CD4-positive, CD25-positive, alpha-beta regulatory T cell (primary cell): ENCODE results near the gene CYB5A. TPM values are rescaled to one million over a fixed set of nuclear protein-coding genes. Genes with fewer than 3 reads are reported as not detected.

Source experiments
- ATAC-seq, 2 donors: fragments of 150-1000 bp; cut with Tn5 transposase; one replicate each; pipeline ENCODE4 v1.10.0; 2021; ENCODE audit warnings: low read depth in 2 of 2, moderate number of reproducible peaks in 2 of 2, moderate library complexity in 1 of 2
- DNase-seq, 3 donors: peaks; one replicate each; pipeline versions ENCODE4 v3.0.0 to v3.0.0-alpha.2; 2012 to 2022; ENCODE audit warnings: mixed read lengths in 1 of 3
- H3K27ac ChIP-seq: one replicate; pipeline ENCODE4 v1.7.0; 2013; ENCODE audit warnings: mild to moderate bottlenecking, low read length; ENCODE audit not compliant: insufficient read depth, poor library complexity, severe bottlenecking
- H3K27me3 ChIP-seq: one replicate; pipeline ENCODE4 v1.7.0; 2013; ENCODE audit warnings: low read length; ENCODE audit not compliant: control insufficient read depth, insufficient read depth
- H3K36me3 ChIP-seq: one replicate; pipeline ENCODE4 v1.7.0; 2013; ENCODE audit warnings: mild to moderate bottlenecking, low read length, moderate library complexity; ENCODE audit not compliant: control insufficient read depth, insufficient read depth
- H3K4me1 ChIP-seq: 2 replicates; pipeline ENCODE4 v1.7.0; 2013; ENCODE audit warnings: mild to moderate bottlenecking, low read length; ENCODE audit not compliant: insufficient read depth, control insufficient read depth, poor library complexity, severe bottlenecking
- H3K4me3 ChIP-seq: one replicate; pipeline ENCODE4 v1.7.0; 2013; ENCODE audit warnings: low read depth, mild to moderate bottlenecking, low read length, moderate library complexity
- H3K9me3 ChIP-seq, 2 experiments: 1 replicate in 1 of 2; 2 replicates in 1 of 2; pipeline ENCODE4 v1.7.0; 2013; ENCODE audit warnings: low read length in 2 of 2, mild to moderate bottlenecking in 1 of 2, moderate library complexity in 1 of 2; ENCODE audit not compliant: control insufficient read depth in 2 of 2
- H3K27ac Mint-ChIP-seq, 3 donors: one replicate each; pipeline ENCODE4 v1.8.0; 2020 to 2022; ENCODE audit warnings: mild to moderate bottlenecking in 3 of 3, mixed read lengths in 3 of 3, moderate library complexity in 2 of 3
- H3K27me3 Mint-ChIP-seq: one replicate; pipeline ENCODE4 v1.8.0; 2022; ENCODE audit warnings: mild to moderate bottlenecking, mixed read lengths
- H3K36me3 Mint-ChIP-seq: one replicate; pipeline ENCODE4 v1.8.0; 2020; ENCODE audit warnings: mixed read lengths
- H3K4me1 Mint-ChIP-seq, 4 donors: one replicate each; pipeline ENCODE4 v1.8.0; 2020 to 2022; ENCODE audit warnings: mixed read lengths in 4 of 4, mild to moderate bottlenecking in 1 of 4
- H3K4me3 Mint-ChIP-seq, 4 donors: one replicate each; pipeline ENCODE4 v1.8.0; 2020 to 2022; ENCODE audit warnings: mild to moderate bottlenecking in 4 of 4, mixed read lengths in 4 of 4, moderate library complexity in 3 of 4
- H3K9me3 Mint-ChIP-seq, 7 donors: one replicate each; pipeline ENCODE4 v1.8.0; 2020 to 2022; ENCODE audit warnings: mixed read lengths in 7 of 7, mild to moderate bottlenecking in 3 of 7, moderate library complexity in 2 of 7
- polyA plus RNA-seq, 4 donors: library from polyadenylated mRNA; unstranded; fragments of 300-500 nt; fragmentation: Illumina TruSeq; gene quantifications; one replicate each; pipeline ENCODE4 v1.2.3, GENCODE V29; 2021
- total RNA-seq: library from RNA; stranded (reverse); gene quantifications from one replicate; pipeline ENCODE4 v1.2.3, GENCODE V29; 2022

CYB5A gene
- total and polyA plus RNA-seq, 5 donors from 2014 or later: 11.1 to 54.3 (median 49.8) TPM

- DNase-seq: no peak
- no peaks in the 10 kb centered on the region for H3K36me3 ChIP-seq
- H3K27ac Mint-ChIP-seq: no peak overlapping the region
- no peak overlapping the region for H3K4me3 Mint-ChIP-seq
- no peaks in the 10 kb centered on the region for H3K36me3 Mint-ChIP-seq
- peaks cover 2% of the 10 kb centered on the region for H3K27me3 ChIP-seq
- no peaks in the 10 kb centered on the region for H3K4me1 Mint-ChIP-seq
- H3K27me3 Mint-ChIP-seq: no peaks in the 10 kb centered on the region
- no peaks in the 10 kb centered on the region for H3K9me3 ChIP-seq
- no peaks in the 10 kb centered on the region for H3K4me1 ChIP-seq
- H3K9me3 Mint-ChIP-seq: peaks cover 0 to 3% (median 0%) of the 10 kb centered on the region in 7 donors
- H3K27ac ChIP-seq: no peak overlapping the region
- no peak for ATAC-seq
- H3K4me3 ChIP-seq: no peak overlapping the region
These were observed 62.8 kb downstream of the CYB5A start for GRCh38 chr18:74229005-74229404.

GRCh38 chr18:74228312-74228711 lies 63.5 kb downstream of the CYB5A start:
- no peaks in the 10 kb centered on the region for H3K36me3 Mint-ChIP-seq
- no peaks in the 10 kb centered on the region for H3K4me1 Mint-ChIP-seq
- H3K36me3 ChIP-seq: no peaks in the 10 kb centered on the region
- H3K4me3 ChIP-seq: no peak overlapping the region
- peaks cover 0 to 3% (median 0%) of the 10 kb centered on the region in 7 donors for H3K9me3 Mint-ChIP-seq
- H3K4me1 ChIP-seq: no peaks in the 10 kb centered on the region
- no peaks in the 10 kb centered on the region for H3K27me3 Mint-ChIP-seq
- no peak overlapping the region for H3K27ac Mint-ChIP-seq
- H3K27me3 ChIP-seq: peaks cover 2% of the 10 kb centered on the region
- DNase-seq (no peak), ATAC-seq (no peak)
- no peak overlapping the region for H3K4me3 Mint-ChIP-seq
- no peak overlapping the region for H3K27ac ChIP-seq
- no peaks in the 10 kb centered on the region for H3K9me3 ChIP-seq

DNA sequence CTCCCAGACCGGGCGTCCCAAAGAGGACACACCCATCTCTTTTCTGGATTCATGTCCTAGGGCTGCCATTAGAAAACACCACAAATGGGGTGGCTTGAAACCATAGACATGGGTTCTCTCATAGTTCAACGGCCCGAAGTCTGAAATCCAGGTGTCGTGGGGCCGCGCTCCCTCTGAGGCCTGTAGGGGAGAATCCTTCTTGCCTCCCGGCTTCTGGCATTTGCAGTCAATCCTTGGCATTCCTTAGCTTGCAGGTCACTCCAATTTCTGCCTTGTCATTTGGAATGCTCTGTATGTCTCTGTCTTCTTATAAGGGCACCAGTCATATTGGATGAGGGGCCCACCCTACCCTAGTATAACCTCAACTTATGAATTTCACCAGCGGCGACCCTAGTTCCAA lies 65.1 kb downstream of the CYB5A start:
- H3K27me3 ChIP-seq: peaks cover 2% of the 10 kb centered on the region
- Mint-ChIP-seq H3K9me3 (peaks cover 0 to 2% (median 0%) of the 10 kb centered on the region in 7 donors), H3K36me3 (no peaks in the 10 kb centered on the region), H3K27me3 (no peaks in the 10 kb centered on the region), H3K27ac (no peak overlapping the region), H3K4me3 (no peak overlapping the region), H3K4me1 (no peaks in the 10 kb centered on the region)
- DNase-seq (no peak), ATAC-seq (no peak)
- H3K36me3 ChIP-seq: no peaks in the 10 kb centered on the region
- no peak overlapping the region for H3K27ac ChIP-seq
- H3K4me1 ChIP-seq: no peaks in the 10 kb centered on the region
- no peaks in the 10 kb centered on the region for H3K9me3 ChIP-seq
- H3K4me3 ChIP-seq: no peak overlapping the region

- peaks cover 2% of the 10 kb centered on the region for H3K27me3 ChIP-seq
- no peak overlapping the region for H3K4me3 ChIP-seq
- H3K36me3 ChIP-seq: no peaks in the 10 kb centered on the region
- Mint-ChIP-seq H3K4me3 (no peak overlapping the region), H3K4me1 (no peaks in the 10 kb centered on the region), H3K36me3 (no peaks in the 10 kb centered on the region), H3K27ac (no peak overlapping the region), H3K9me3 (no peaks in the 10 kb centered on the region), H3K27me3 (no peaks in the 10 kb centered on the region)
- no peak overlapping the region for H3K27ac ChIP-seq
- no peak for DNase-seq
- H3K4me1 ChIP-seq: no peaks in the 10 kb centered on the region
- no peak for ATAC-seq
- no peaks in the 10 kb centered on the region for H3K9me3 ChIP-seq
These were observed 65.6 kb downstream of the CYB5A start for GRCh38 chr18:74226156-74226555.

DNA sequence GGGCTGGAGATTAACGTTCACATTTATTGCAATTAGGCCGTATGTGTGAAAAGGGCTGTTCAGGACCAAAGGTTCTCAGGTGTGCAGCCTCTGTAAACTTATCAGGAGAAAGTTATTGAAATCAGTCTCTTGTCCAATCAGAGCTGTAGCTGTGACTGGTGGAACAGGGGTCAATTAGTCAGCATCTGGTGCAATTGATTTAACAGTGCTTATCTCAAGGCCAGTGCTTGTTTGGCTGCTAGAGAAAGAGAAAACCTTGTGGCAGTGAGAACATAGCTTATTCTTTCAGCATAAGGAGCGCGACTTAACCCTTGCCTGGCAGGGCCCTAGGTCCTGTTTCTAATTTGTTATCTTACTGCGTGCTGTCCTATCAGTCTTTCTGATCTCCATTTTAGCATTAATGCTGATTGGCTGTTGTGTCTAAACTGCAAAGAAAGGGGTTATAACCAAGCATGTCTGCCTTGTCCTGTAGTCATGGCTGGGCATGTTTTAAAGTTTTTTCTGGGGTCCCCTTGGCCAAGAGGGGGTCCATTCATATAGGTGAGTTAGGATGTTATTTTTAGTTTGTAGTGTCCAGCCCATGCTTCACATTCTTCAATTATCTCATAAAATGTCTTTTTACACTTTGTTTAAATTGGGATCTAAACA lies 66.4 kb downstream of the CYB5A start:
- no peaks in the 10 kb centered on the region for H3K36me3 ChIP-seq
- no peaks in the 10 kb centered on the region for H3K4me1 Mint-ChIP-seq
- no peak overlapping the region for H3K27ac ChIP-seq
- no peak for ATAC-seq
- H3K4me1 ChIP-seq: no peaks in the 10 kb centered on the region
- H3K27ac Mint-ChIP-seq: no peak overlapping the region
- no peak overlapping the region for H3K4me3 Mint-ChIP-seq
- peaks cover 2% of the 10 kb centered on the region for H3K27me3 ChIP-seq
- H3K9me3 Mint-ChIP-seq: no peaks in the 10 kb centered on the region
- no peaks in the 10 kb centered on the region for H3K27me3 Mint-ChIP-seq
- no peaks in the 10 kb centered on the region for H3K9me3 ChIP-seq
- H3K36me3 Mint-ChIP-seq: no peaks in the 10 kb centered on the region
- no peak for DNase-seq
- H3K4me3 ChIP-seq: no peak overlapping the region

DNA sequence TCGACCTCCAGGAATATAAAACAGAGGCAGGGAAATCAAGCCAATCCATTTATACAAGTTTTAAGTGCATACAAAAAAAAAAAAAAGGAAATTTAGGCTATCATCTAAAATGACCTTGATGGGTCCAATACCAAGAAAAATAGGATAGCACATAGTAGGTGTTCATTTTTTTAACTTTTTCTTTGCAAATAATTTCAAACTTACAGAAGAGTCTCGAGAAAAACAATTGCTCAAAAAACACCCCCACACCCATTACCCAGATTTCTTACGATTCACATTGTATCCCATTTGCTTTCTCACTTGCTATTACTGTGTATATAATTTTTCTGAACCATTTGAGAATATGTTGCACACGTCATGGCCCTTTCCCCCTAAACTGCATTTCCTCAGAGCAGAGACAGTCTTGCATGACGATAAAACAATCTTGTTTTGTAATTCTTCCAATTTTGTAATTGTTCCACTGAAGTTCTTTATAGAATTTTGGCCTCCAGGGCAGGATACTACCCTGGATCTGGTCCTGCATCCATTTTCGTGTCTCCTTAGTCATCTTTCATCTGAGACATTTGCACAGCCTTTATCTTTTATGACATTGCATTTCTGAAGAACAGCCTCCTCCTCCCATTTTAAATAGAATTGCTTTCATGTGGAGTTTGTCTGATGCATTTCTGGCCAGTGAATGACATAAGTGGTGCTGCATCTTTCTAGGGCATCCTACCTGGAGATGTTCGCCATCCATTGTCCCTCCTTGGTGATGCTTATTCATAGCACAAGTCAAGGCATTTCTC lies 68.9 kb downstream of the CYB5A start:
- ATAC-seq: no peak
- no peak overlapping the region for H3K4me3 Mint-ChIP-seq
- no peaks in the 10 kb centered on the region for H3K4me1 Mint-ChIP-seq
- H3K9me3 Mint-ChIP-seq: no peaks in the 10 kb centered on the region
- H3K36me3 ChIP-seq: no peaks in the 10 kb centered on the region
- H3K27me3 Mint-ChIP-seq: no peaks in the 10 kb centered on the region
- H3K4me1 ChIP-seq: no peaks in the 10 kb centered on the region
- peaks cover 2% of the 10 kb centered on the region for H3K27me3 ChIP-seq
- H3K27ac Mint-ChIP-seq: no peak overlapping the region
- DNase-seq: no peak
- H3K27ac ChIP-seq: no peak overlapping the region
- H3K9me3 ChIP-seq: no peaks in the 10 kb centered on the region
- H3K4me3 ChIP-seq: no peak overlapping the region
- H3K36me3 Mint-ChIP-seq: no peaks in the 10 kb centered on the region

DNA sequence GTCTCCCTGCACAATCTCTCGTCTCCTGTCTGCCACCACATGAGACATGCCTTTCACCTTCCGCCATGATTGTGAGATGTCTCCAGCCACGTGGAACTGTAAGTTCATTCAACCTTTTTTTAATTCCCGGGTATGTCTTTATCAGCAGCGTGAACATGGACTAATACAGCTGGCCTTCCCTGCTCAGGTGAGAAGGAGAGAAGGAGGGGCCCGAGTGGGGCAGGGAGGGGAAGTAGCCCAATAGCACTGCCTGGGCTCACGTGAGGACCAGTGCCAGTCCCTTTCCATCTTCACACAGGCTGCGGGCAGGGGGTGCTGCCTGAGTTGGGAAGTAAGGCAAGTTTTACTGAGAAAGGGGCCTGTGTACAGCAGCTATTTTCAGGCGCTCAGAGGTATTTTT lies 70.7 kb downstream of the CYB5A start:
- no peak for DNase-seq
- Histone ChIP-seq H3K36me3 (no peaks in the 10 kb centered on the region), H3K4me1 (no peaks in the 10 kb centered on the region), H3K9me3 (no peaks in the 10 kb centered on the region), H3K4me3 (no peak overlapping the region), H3K27ac (no peak overlapping the region), H3K27me3 (no peaks in the 10 kb centered on the region)
- no peaks in the 10 kb centered on the region for H3K4me1 Mint-ChIP-seq
- H3K4me3 Mint-ChIP-seq: no peak overlapping the region
- peaks cover under 1% of the 10 kb centered on the region for H3K27me3 Mint-ChIP-seq
- ATAC-seq: no peak
- no peak overlapping the region for H3K27ac Mint-ChIP-seq
- H3K9me3 Mint-ChIP-seq: no peaks in the 10 kb centered on the region
- H3K36me3 Mint-ChIP-seq: no peaks in the 10 kb centered on the region

GRCh38 chr18:74219056-74219455 lies 72.7 kb downstream of the CYB5A start:
- ATAC-seq (no peak), DNase-seq (no peak)
- H3K27me3 Mint-ChIP-seq: peaks cover 11% of the 10 kb centered on the region
- no peaks in the 10 kb centered on the region for H3K4me1 Mint-ChIP-seq
- H3K36me3 Mint-ChIP-seq: no peaks in the 10 kb centered on the region
- Histone ChIP-seq H3K4me3 (no peak overlapping the region), H3K4me1 (no peaks in the 10 kb centered on the region), H3K36me3 (no peaks in the 10 kb centered on the region), H3K27ac (no peak overlapping the region), H3K9me3 (no peaks in the 10 kb centered on the region), H3K27me3 (no peaks in the 10 kb centered on the region)
- no peaks in the 10 kb centered on the region for H3K9me3 Mint-ChIP-seq
- no peak overlapping the region for H3K4me3 Mint-ChIP-seq
- H3K27ac Mint-ChIP-seq: no peak overlapping the region
